G401 (cell line): ENCODE results near the gene GAP43. TPM values are rescaled to one million over a fixed set of nuclear protein-coding genes. Genes with fewer than 3 reads are reported as not detected.

ENCODE experiments used
- DNase-seq: peaks from one replicate; pipeline ENCODE4 v3.0.0-alpha.2; 2015; ENCODE audit warnings: low spot score
- in situ Hi-C: cut with HindIII; loops from 2 replicates; pipeline ENCODE4 v1.10.0; 2016; ENCODE audit warnings: low sequenced_read_pairs, mixed read lengths
- total RNA-seq: library from RNA; depleted of rRNA; stranded (reverse); fragments of >200 nt; shearing (Covaris generic); gene quantifications from 2 replicates; pipeline ENCODE4 v1.2.3, GENCODE V29; 2014

The GAP43 gene
- total RNA-seq, 1 experiment from 2014 or later: not detected

- in situ Hi-C loops: no loop called here
- peak; percentile 62 for DNase-seq
Observed at GRCh38 chr3:115626006-115626409, 2.7 kb downstream of the GAP43 start.

GRCh38 chr3:115626721-115627120 is 3.4 kb downstream of the GAP43 start:
- in situ Hi-C loops: no loop called here
- peak; percentile 67 for DNase-seq

DNA sequence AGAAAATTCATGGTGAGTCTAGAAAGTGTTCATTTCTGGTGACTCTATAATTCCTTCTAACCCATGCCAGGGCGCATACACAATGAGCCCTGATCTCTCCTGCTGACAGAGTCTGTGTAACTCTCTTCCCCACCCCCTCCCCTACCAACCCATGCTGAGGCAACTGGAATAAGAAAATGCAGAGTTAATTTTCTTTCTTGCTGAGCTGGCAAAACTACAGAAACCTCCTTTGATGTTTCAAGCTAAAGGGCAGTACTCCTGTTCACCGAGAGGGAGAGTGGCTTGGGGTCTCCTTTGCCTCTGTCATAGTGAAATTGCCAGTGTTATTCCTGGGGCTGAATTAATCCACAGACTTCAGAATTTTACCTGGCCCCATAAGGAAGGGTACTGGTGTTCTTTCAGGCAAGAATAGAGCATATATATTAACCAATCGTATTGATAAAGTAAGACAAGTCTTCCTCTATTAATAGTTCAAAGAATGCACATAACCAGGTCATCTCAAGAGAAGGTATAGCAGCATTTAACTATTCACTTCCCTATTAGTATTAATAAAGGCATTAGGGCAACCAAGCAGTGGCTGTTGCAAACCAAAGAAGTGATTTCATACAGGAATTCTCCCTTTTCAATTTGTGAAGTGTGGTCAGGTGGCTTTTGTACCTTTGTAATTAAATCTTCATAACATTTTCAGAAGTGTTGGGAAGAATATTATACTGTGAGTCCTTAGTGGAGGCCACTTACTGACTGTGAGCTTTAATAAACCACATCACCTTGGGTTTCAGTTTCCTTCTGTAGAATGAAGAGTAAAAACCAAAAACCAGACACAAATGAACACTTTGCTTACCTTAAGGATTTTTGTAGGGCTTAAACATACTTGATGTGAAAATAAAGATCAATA is 4.1 kb downstream of the GAP43 start:
- in situ Hi-C loops: no loop called here
- DNase-seq: peak; percentile 37

DNA sequence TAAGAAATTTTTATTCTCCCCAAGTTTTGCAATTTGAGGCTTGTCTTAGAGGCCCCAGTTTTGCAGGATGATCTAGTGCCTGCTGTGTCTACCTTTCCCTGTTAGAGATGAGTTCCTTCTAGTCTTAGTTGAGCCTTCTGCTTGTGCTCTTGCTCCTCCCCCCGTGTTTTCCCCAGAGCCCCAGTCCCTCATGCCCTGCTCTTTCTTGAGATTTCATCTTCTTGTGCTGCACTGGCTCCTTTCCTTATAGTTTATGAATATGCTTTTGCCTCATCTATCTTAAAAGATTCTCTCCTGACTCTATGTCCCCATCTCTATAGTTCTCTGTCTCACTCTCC is 4.7 kb downstream of the GAP43 start:
- in situ Hi-C loops: no loop called here
- DNase-seq: no peak

DNA sequence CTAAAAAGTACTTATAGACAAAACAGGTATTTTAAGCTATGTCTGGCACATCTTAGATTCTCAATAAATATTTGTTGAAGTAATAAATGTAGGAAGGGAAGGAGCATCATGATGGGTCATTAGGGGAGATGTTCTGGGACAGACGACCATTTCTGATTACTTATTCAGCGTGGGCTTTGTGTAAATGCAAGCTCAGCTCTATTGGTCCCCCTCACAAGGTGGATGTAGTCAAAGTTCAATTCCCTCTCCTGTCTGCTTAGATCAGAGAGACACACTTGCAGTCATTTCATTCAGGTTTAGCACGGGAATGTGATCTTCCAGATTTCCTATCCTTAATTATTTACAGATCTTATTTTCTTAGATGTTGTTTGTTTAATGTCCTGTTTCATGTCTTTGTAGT is 7.5 kb downstream of the GAP43 start:
- DNase-seq: peak; percentile 3
- in situ Hi-C loops: no loop called here

- peak; percentile 76 for DNase-seq
- in situ Hi-C loops: no loop called here
Observed at GRCh38 chr3:115632026-115632425, 8.7 kb downstream of the GAP43 start.

GRCh38 chr3:115633467-115633866 is 10.2 kb downstream of the GAP43 start:
- DNase-seq: no peak
- in situ Hi-C loops: no loop called here

- in situ Hi-C loops: no loop called here
- DNase-seq: peak; percentile 3
Observed at GRCh38 chr3:115634052-115634451, 10.7 kb downstream of the GAP43 start.

GRCh38 chr3:115635406-115635805 is 12.1 kb downstream of the GAP43 start:
- in situ Hi-C loops: no loop called here
- DNase-seq: peak; percentile 37

- in situ Hi-C loops: no loop called here
- DNase-seq: peak; percentile 8
Observed at GRCh38 chr3:115638241-115638640, 14.9 kb downstream of the GAP43 start.

GRCh38 chr3:115638991-115639390 is 15.7 kb downstream of the GAP43 start:
- peak; percentile 84 for DNase-seq
- in situ Hi-C loops: no loop called here

- DNase-seq: no peak
Observed at GRCh38 chr3:115644391-115644790, 21.1 kb downstream of the GAP43 start.

GRCh38 chr3:115646027-115646690 is 22.8 kb downstream of the GAP43 start:
- DNase-seq: peak; percentile 98
- in situ Hi-C loops: no loop called here

More at GRCh38 chr3:115644391-115644790, 21.1 kb downstream of the GAP43 start:
- in situ Hi-C loops: no loop called here

- in situ Hi-C loops: no loop called here
Observed at GRCh38 chr3:115648559-115648958, 25.2 kb downstream of the GAP43 start.

DNA sequence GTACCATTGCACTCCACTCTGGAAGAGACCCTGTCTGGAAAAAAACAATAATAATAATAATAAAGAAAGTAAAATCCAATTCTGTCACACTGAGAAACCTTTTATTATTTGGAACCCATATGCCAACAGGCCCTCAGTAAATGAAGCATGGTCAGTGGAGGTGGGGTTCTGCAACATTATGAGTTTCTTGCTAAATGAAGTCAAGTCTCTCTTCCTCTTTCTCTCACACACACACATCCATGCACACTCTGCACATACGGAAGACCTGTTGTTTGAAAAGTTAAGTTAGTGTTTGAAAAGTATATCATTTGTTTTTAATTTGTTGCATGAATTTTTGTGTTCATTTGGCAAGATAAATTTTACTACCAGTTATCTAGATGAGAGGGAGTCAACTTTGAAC is 27.8 kb downstream of the GAP43 start:
- in situ Hi-C loops: no loop called here

More at GRCh38 chr3:115648559-115648958, 25.2 kb downstream of the GAP43 start:
- DNase-seq: no peak

GRCh38 chr3:115651599-115651998 is 28.3 kb downstream of the GAP43 start:
- no peak for DNase-seq
- in situ Hi-C loops: no loop called here

More for the DNA sequence above, 27.8 kb downstream of the GAP43 start:
- DNase-seq: no peak

GRCh38 chr3:115652738-115653137 is 29.4 kb downstream of the GAP43 start:
- in situ Hi-C loops: no loop called here
- DNase-seq: no peak

DNA sequence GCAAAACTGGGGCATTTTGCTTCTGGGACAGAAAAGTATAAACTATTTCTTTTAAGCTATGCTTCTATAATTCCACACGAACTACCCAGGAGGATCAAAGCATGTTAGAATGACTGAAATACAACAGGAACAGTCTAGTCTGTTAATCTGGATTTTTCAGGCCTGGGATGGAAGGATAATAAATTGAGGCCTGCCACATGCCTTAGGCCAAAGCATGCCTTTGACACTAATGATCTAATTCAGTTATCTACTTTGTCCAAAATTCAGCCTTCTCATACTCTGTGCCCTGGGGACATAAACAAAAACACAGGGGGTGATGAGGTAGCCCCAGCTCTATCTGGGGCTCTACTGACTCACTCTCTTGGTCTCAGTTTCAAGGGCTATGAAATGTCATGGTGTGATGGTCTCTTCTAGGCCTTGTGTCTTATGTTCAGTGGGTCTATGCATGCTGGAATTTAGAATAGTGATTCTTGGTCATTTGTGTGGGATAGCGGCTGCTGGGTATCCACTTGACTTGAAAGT is 32.5 kb downstream of the GAP43 start:
- DNase-seq: no peak
- in situ Hi-C loops: no loop called here

DNA sequence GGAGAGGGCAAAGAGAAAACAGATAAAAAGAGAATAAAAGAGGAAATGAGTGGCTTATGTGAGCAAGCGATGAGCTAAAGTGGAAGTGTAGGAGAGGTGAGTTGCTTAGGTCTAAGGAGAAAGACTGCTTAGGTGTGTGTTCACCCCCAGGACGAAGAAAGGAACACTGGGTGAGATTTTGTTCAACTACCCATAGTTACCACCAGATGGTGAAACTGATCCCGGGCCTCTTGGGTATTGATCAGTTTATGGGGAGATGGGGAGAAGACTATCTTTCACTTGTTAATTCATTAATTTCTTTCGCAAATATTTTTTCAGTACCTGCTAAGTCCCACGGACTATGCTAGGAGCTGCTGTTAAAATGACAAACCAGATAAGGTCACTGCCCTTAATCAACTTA is 33.9 kb downstream of the GAP43 start:
- DNase-seq: no peak
- in situ Hi-C loops: no loop called here

DNA sequence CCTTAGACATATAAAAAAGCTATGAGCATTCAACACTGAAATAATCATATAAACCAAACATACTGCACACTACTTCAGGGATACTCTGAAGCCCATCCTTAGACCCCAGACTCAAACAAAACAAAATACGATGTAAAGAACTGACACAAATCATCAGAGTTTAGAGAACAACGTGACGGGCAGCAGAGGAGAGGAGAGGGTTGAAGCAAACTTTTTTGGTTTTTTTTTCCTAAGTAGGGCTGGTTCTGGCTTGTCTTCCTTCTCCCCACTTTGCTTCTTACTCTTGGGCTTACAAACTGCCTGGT is 34.7 kb downstream of the GAP43 start:
- no peak for DNase-seq
- in situ Hi-C loops: no loop called here
